SK-N-SH (cell line): ENCODE data around the gene NDUFB11. TPM values are rescaled to one million over a fixed set of nuclear protein-coding genes. Genes with fewer than 3 reads are reported as not detected.
"Not testable (repeated sequence)": the region's sequence is repeated elsewhere in the genome, so short reads cannot be mapped to it uniquely, and the experiment has no call there.

Experiments used
- CTCF ChIA-PET: fragments of 300-600, 350-600 bp; formaldehyde crosslinking; extraction: SDS; loops from one replicate; lab custom pipeline; 2021; lab: Yijun Ruan, JAX
- POLR2A ChIA-PET: fragments of 350-600 bp; sonication (Branson Sonifier 250); formaldehyde crosslinking; extraction: SDS; loops from one replicate; lab custom pipeline; 2020; ENCODE audit warnings: antibody characterized with exemption, inconsistent platforms; lab: Yijun Ruan, JAX
- DNase-seq: peaks from one replicate; pipeline ENCODE4 v3.0.0; 2012
- H2AFZ ChIP-seq: fragments of 200-600 bp; sonication (generic); 2 replicates; pipeline ENCODE4 v1.8.1; 2016; ENCODE audit warnings: antibody characterized with exemption, mild to moderate bottlenecking, low read depth
- H3F3A ChIP-seq: fragments of 200-600 bp; sonication (generic); replicated peaks from 2 replicates; pipeline ENCODE3; 2016; ENCODE audit warnings: antibody characterized with exemption, mild to moderate bottlenecking; ENCODE audit not compliant: insufficient read depth
- H3K27ac ChIP-seq, 2 experiments: fragments of 200-500 bp in 1 of 2; fragments of 200-600 bp in 1 of 2; sonication (Bioruptor generic) in 1 of 2; sonication (generic), shearing (Covaris generic) in 1 of 2; 2 replicates each; pipeline versions ENCODE4 v1.5.1 to v1.6.1; 2014 to 2016; ENCODE audit warnings: low read depth in 2 of 2, inconsistent platforms in 1 of 2, low read length in 1 of 2, mild to moderate bottlenecking in 1 of 2, mixed read lengths in 1 of 2
- H3K27me3 ChIP-seq: fragments of 200-600 bp; sonication (generic), shearing (Covaris generic); 2 replicates; pipeline ENCODE4 v1.6.1; 2016; ENCODE audit warnings: mixed run types; ENCODE audit not compliant: insufficient read depth
- H3K36me3 ChIP-seq, 2 experiments: fragments of 200-500 bp in 1 of 2; fragments of 200-600 bp in 1 of 2; sonication (Bioruptor generic) in 1 of 2; sonication (generic) in 1 of 2; replicated peaks in 1 of 2; 2 replicates each; pipeline versions ENCODE3 to v1.5.1; 2014 to 2016; ENCODE audit warnings: low read length in 1 of 2, mild to moderate bottlenecking in 1 of 2; ENCODE audit not compliant: insufficient read depth in 2 of 2, control insufficient read depth in 1 of 2
- H3K4me1 ChIP-seq, 2 experiments: fragments of 200-500 bp in 1 of 2; fragments of 200-600 bp in 1 of 2; sonication (Bioruptor generic) in 1 of 2; sonication (generic), shearing (Covaris generic) in 1 of 2; 2 replicates each; pipeline versions ENCODE4 v1.5.1 to v1.6.1; 2014 to 2016; ENCODE audit warnings: low read depth in 1 of 2, low read length in 1 of 2, mixed run types in 1 of 2; ENCODE audit not compliant: insufficient read depth in 2 of 2, control insufficient read depth in 1 of 2
- H3K4me2 ChIP-seq: fragments of 200-600 bp; sonication (generic), shearing (Covaris generic); 2 replicates; pipeline ENCODE4 v1.6.1; 2017; ENCODE audit warnings: mixed run types
- H3K4me3 ChIP-seq, 2 experiments: fragments of 200-500 bp in 1 of 2; fragments of 200-600 bp in 1 of 2; sonication (Bioruptor generic) in 1 of 2; sonication (generic), shearing (Covaris generic) in 1 of 2; 2 replicates each; pipeline versions ENCODE4 v1.5.1 to v1.8.1; 2014 to 2016; ENCODE audit warnings: low read depth in 2 of 2, inconsistent platforms in 1 of 2, low read length in 1 of 2, mild to moderate bottlenecking in 1 of 2, mixed read lengths in 1 of 2, moderate library complexity in 1 of 2
- H3K79me2 ChIP-seq: fragments of 200-600 bp; sonication (generic); 2 replicates; pipeline ENCODE4 v1.8.1; 2017; ENCODE audit warnings: mild to moderate bottlenecking; ENCODE audit not compliant: insufficient read depth
- H3K9ac ChIP-seq: fragments of 200-600 bp; sonication (generic); 2 replicates; pipeline ENCODE4 v1.6.1; 2017; ENCODE audit warnings: mixed run types
- H3K9me2 ChIP-seq: fragments of 200-600 bp; sonication (generic); 2 replicates; pipeline ENCODE4 v1.6.1; 2017; ENCODE audit warnings: mixed run types
- H3K9me3 ChIP-seq: fragments of 200-600 bp; sonication (generic); 2 replicates; pipeline ENCODE4 v1.6.1; 2017; ENCODE audit warnings: mixed run types, mild to moderate bottlenecking, moderate library complexity
- H4K20me1 ChIP-seq: fragments of 200-600 bp; sonication (generic); 2 replicates; pipeline ENCODE4 v1.6.1; 2017; ENCODE audit warnings: mild to moderate bottlenecking, mixed run types; ENCODE audit not compliant: insufficient read depth
- CHD2 ChIP-seq: fragments of 150-350 bp; IDR thresholded peaks from 2 replicates; pipeline ENCODE4 v1.6.1; 2018; ENCODE audit warnings: low read length; ENCODE audit not compliant: partially characterized antibody
- FOXM1 ChIP-seq: IDR thresholded peaks from 2 replicates; pipeline ENCODE4 v1.4.0; 2012; ENCODE audit warnings: low read depth, mild to moderate bottlenecking
- GABPA ChIP-seq: IDR thresholded peaks from 2 replicates; pipeline ENCODE4 v1.4.0; 2012; ENCODE audit warnings: low read depth, mild to moderate bottlenecking
- JUND ChIP-seq: IDR thresholded peaks from 2 replicates; pipeline ENCODE4 v1.4.0; 2012
- NRF1 ChIP-seq: IDR thresholded peaks from 2 replicates; pipeline ENCODE4 v1.6.1; 2012; ENCODE audit warnings: low read depth, mild to moderate bottlenecking, low read length
- POLR2AphosphoS5 ChIP-seq: IDR thresholded peaks from 2 replicates; pipeline ENCODE4 v1.6.1; 2012; ENCODE audit warnings: low read depth, low read length
- RFX5 ChIP-seq: IDR thresholded peaks from 2 replicates; pipeline ENCODE4 v1.6.1; 2012; ENCODE audit warnings: mild to moderate bottlenecking, improper control_type of control experiment, low read length
- RXRA ChIP-seq: IDR thresholded peaks from 2 replicates; pipeline ENCODE4 v1.4.0; 2012; ENCODE audit warnings: low read depth, mild to moderate bottlenecking, borderline replicate concordance
- SMC3 ChIP-seq: IDR thresholded peaks from 2 replicates; pipeline ENCODE4 v1.6.1; 2012; ENCODE audit warnings: low read depth, low read length, improper control_type of control experiment
- TAF1 ChIP-seq: IDR thresholded peaks from 2 replicates; pipeline ENCODE4 v1.6.1; 2012; ENCODE audit warnings: low read depth, mild to moderate bottlenecking, low read length, moderate library complexity, borderline replicate concordance
- YY1 ChIP-seq: IDR thresholded peaks from 2 replicates; pipeline ENCODE4 v1.4.0; 2012; ENCODE audit warnings: low read depth, mild to moderate bottlenecking
- WGBS: methylation state at CpG from one replicate; pipeline ENCODE4 v1.1.6; 2017; ENCODE audit warnings: low lambda C conversion rate; 5-methylcytosine and 5-hydroxymethylcytosine counted together
- polyA plus RNA-seq, 3 experiments: library from polyadenylated mRNA; depleted of rRNA; stranded (reverse); fragments of >200 nt; gene quantifications; 2 replicates each; pipeline ENCODE4 v1.2.3, GENCODE V29; 2012
- TF ChIP-seq, protein P1 (sequence below): IDR thresholded peaks from 2 replicates; pipeline ENCODE4 v1.4.0; 2012; ENCODE audit warnings: low read depth
- TF ChIP-seq, protein P2 (sequence below): IDR thresholded peaks from 2 replicates; pipeline ENCODE4 v1.6.1; 2012; ENCODE audit warnings: mild to moderate bottlenecking, low read depth, low read length, moderate library complexity

The NDUFB11 gene
- polyA plus RNA-seq, 1 of the 3 experiments (the other 2 are of a cell fraction) = 107 TPM

GRCh38 chrX:47110936-47111615, 33.4 kb downstream of the NDUFB11 start:
- H3K4me1 ChIP-seq, H3K9ac ChIP-seq, H3F3A ChIP-seq, H2AFZ ChIP-seq, H3K27me3 ChIP-seq, H3K4me3 ChIP-seq, H4K20me1 ChIP-seq, H3K79me2 ChIP-seq, H3K27ac ChIP-seq, H3K36me3 ChIP-seq, POLR2A ChIA-PET, DNase-seq, H3K9me2 ChIP-seq, H3K4me2 ChIP-seq, H3K9me3 ChIP-seq: not testable (repeated sequence)
- WGBS = 81% methylated on average over 7 of the region's 40 CpGs
- CTCF ChIA-PET = interaction anchor here (2.3 kb wide), 1 partner anchor 18 kb away, joined by 6 read pairs; no protein-coding TSS in a partner anchor

DNA sequence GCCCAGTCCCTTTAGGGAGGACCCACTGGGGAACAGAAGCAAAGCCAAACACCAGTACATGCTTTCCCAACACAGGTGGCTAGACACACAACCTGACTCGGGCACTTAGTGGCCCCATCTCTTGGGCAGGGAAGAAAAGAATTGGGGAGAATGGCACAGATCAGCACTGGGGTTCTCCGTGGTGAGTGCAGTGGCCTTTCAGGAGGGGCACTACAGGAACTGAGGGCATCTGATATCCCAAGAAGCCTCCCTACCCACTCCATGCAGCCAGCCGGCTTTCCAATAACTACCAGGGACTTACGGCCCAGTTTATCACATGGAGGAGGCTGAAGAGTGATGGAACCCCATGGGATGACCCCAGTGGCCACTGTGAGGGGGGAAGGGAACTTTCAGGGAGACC, 43.3 kb downstream of the NDUFB11 start:
- no peak overlapping the region for H2AFZ ChIP-seq
- DNase-seq = no peak
- no peak overlapping the region for H3K27ac ChIP-seq
- no peaks in the 10 kb centered on the region for H3K9me2 ChIP-seq
- no peaks in the 10 kb centered on the region for H3K9me3 ChIP-seq
- no peak overlapping the region for H3K4me3 ChIP-seq
- no peaks in the 10 kb centered on the region for H4K20me1 ChIP-seq
- no peaks in the 10 kb centered on the region for H3F3A ChIP-seq
- ChIA-PET POLR2A (no interaction called here), CTCF (no interaction called here)
- WGBS = 20% methylated on average over 4 of the region's 4 CpGs
- no peaks in the 10 kb centered on the region for H3K4me1 ChIP-seq
- H3K27me3 ChIP-seq = no peaks in the 10 kb centered on the region; the same call in 1 of the 2 replicates
- H3K36me3 ChIP-seq = no peaks in the 10 kb centered on the region
- no peak overlapping the region for H3K9ac ChIP-seq
- H3K79me2 ChIP-seq = no peaks in the 10 kb centered on the region
- no peak for TF ChIP-seq POLR2AphosphoS5
- no peak for TF ChIP-seq RXRA
- TF ChIP-seq NRF1 = no peak
- TF ChIP-seq TAF1 = no peak
- TF ChIP-seq SMC3 = no peak
- H3K4me2 ChIP-seq = no peak overlapping the region

DNA sequence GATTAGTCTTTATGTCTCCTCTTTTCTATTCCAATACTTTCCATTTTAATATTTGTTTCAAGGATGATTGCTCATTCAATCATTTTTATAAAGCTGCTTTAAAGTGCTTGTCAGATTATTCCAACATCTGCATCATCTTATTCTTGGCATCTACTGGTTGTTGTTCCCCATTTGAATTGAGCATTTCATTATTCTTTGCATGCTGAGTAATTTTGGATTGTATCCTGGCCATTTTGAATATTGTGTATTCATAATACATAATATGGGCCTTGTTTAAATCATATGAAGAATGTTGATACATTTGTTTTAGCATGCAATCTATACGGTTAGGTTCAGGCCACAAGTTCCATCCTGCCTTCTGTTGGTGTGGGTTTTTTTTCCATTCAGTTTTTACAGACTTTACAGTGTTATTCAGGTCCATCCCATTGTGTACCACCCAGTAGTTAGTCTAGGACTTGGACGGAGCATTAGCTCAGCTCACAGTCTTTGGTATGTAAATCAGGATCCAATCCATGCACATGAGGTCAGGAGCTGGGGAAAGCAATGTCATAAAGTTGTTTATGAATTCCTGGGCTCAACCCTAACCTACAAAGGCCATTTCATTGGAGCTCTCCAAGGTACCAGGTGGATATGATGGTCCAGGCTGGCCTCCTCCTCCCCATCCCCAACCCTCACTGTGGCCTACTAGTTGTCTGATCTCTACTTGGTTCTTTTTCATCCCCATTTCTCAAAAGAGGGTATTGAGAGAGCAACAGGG, 46.0 kb downstream of the NDUFB11 start:
- TF ChIP-seq, protein P1, sequence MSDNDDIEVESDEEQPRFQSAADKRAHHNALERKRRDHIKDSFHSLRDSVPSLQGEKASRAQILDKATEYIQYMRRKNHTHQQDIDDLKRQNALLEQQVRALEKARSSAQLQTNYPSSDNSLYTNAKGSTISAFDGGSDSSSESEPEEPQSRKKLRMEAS = no peak
- TF ChIP-seq YY1 = no peak
- no peak for TF ChIP-seq POLR2AphosphoS5
- TF ChIP-seq, protein P2, sequence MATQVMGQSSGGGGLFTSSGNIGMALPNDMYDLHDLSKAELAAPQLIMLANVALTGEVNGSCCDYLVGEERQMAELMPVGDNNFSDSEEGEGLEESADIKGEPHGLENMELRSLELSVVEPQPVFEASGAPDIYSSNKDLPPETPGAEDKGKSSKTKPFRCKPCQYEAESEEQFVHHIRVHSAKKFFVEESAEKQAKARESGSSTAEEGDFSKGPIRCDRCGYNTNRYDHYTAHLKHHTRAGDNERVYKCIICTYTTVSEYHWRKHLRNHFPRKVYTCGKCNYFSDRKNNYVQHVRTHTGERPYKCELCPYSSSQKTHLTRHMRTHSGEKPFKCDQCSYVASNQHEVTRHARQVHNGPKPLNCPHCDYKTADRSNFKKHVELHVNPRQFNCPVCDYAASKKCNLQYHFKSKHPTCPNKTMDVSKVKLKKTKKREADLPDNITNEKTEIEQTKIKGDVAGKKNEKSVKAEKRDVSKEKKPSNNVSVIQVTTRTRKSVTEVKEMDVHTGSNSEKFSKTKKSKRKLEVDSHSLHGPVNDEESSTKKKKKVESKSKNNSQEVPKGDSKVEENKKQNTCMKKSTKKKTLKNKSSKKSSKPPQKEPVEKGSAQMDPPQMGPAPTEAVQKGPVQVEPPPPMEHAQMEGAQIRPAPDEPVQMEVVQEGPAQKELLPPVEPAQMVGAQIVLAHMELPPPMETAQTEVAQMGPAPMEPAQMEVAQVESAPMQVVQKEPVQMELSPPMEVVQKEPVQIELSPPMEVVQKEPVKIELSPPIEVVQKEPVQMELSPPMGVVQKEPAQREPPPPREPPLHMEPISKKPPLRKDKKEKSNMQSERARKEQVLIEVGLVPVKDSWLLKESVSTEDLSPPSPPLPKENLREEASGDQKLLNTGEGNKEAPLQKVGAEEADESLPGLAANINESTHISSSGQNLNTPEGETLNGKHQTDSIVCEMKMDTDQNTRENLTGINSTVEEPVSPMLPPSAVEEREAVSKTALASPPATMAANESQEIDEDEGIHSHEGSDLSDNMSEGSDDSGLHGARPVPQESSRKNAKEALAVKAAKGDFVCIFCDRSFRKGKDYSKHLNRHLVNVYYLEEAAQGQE = peak; percentile 88
- no peak for TF ChIP-seq FOXM1
- TF ChIP-seq CHD2 = no peak
- TF ChIP-seq RFX5 = no peak
- no peak for TF ChIP-seq GABPA
- TF ChIP-seq JUND = no peak
- TF ChIP-seq, all 33 proteins: peak for 1
- H2AFZ ChIP-seq = no peak overlapping the region
- no peak overlapping the region for H3K4me3 ChIP-seq
- H4K20me1 ChIP-seq = no peaks in the 10 kb centered on the region
- no peak overlapping the region for H3K27ac ChIP-seq
- H3K4me2 ChIP-seq = no peak overlapping the region
- H3F3A ChIP-seq = no peaks in the 10 kb centered on the region
- CTCF ChIA-PET = interaction anchor here (0.7 kb wide), 1 partner anchor 140 kb away, joined by 4 read pairs; no protein-coding TSS in a partner anchor
- DNase-seq = no peak
- 48% methylated on average over 2 of the region's 2 CpGs for WGBS
- peaks cover 9% of the 10 kb centered on the region; the same call in 1 of the 2 replicates for H3K27me3 ChIP-seq
- POLR2A ChIA-PET = no interaction called here
- H3K4me1 ChIP-seq = no peaks in the 10 kb centered on the region
- H3K36me3 ChIP-seq = no peaks in the 10 kb centered on the region
- no peaks in the 10 kb centered on the region for H3K9me3 ChIP-seq
- H3K79me2 ChIP-seq = no peaks in the 10 kb centered on the region
- H3K9ac ChIP-seq = no peak overlapping the region
- no peaks in the 10 kb centered on the region for H3K9me2 ChIP-seq
